HepG2 (cell line): ENCODE data around the gene TRAIP. TPM values are rescaled to one million over a fixed set of nuclear protein-coding genes. Genes with fewer than 3 reads are reported as not detected.

Experiments
- ATAC-seq: fragments of 200-7000 bp; cut with Tn5 transposase; 3 replicates; pipeline ENCODE4 v1.9.1; 2020; ENCODE audit warnings: mild to moderate bottlenecking, moderate library complexity
- Bru-seq: library from RNA; stranded (reverse); fragments of 400-500 nt; gene quantifications from one replicate; lab custom pipeline; 2021; lab: Mats Ljungman, UMichigan
- BruChase-seq, 2 experiments: library from RNA; stranded (reverse); fragments of 400-500 nt; gene quantifications; one replicate each; lab custom pipeline; 2021; lab: Mats Ljungman, UMichigan
- BruUV-seq: library from RNA; stranded (reverse); fragments of 400-500 nt; replicated peaks from 2 replicates; lab custom pipeline; 2021; lab: Mats Ljungman, UMichigan
- CTCF ChIA-PET: fragments of 300-600 bp; formaldehyde crosslinking; extraction: SDS; loops from one replicate; lab custom pipeline; 2021; ENCODE audit warnings: low total read pairs, inconsistent platforms, low intra/inter-chr PET ratio; lab: Yijun Ruan, JAX
- POLR2A ChIA-PET: fragments of 350-600 bp; sonication (Branson Sonifier 250); formaldehyde crosslinking; loops from one replicate; lab custom pipeline; 2020; ENCODE audit warnings: antibody characterized with exemption, inconsistent platforms; lab: Yijun Ruan, JAX
- DNase-seq: peaks from one replicate; pipeline ENCODE4 v3.0.0-alpha.2; 2015; ENCODE audit warnings: low spot score
- FAIRE-seq: peaks from 3 replicates; lab custom pipeline; 2011; peaks lifted over from hg19 to GRCh38; lab: Jason Lieb, UNC
- H2AFZ ChIP-seq: one replicate; pipeline ENCODE4 v1.6.1; 2011; ENCODE audit warnings: low read length, inconsistent platforms
- H3K27ac ChIP-seq: fragments of 300-600 bp; 3 replicates; pipeline ENCODE4 v1.8.0; 2011; ENCODE audit warnings: mixed run types, mild to moderate bottlenecking, mixed read lengths, low read length, inconsistent platforms; ENCODE audit not compliant: insufficient read depth; ENCODE audit errors: extremely low read length
- H3K27me3 ChIP-seq, 2 experiments: fragments of 200-600 bp in 1 of 2; 2 replicates in 1 of 2; 3 replicates in 1 of 2; pipeline versions ENCODE4 v1.6.0 to v1.8.0; 2011; ENCODE audit warnings: low read length in 2 of 2, mild to moderate bottlenecking in 2 of 2, moderate library complexity in 2 of 2, inconsistent platforms in 1 of 2; ENCODE audit not compliant: insufficient read depth in 2 of 2, control insufficient read depth in 1 of 2
- H3K36me3 ChIP-seq, 2 experiments: fragments of 200-600 bp in 1 of 2; replicated peaks in 1 of 2; 2 replicates in 1 of 2; 3 replicates in 1 of 2; pipeline versions ENCODE4 v1.5.1 to v1.8.0; 2011; ENCODE audit warnings: low read length in 2 of 2, inconsistent platforms in 1 of 2; ENCODE audit not compliant: insufficient read depth in 2 of 2, control insufficient read depth in 1 of 2
- H3K4me1 ChIP-seq: 2 replicates; pipeline ENCODE4 v1.5.1; 2012; ENCODE audit warnings: low read length, inconsistent platforms; ENCODE audit not compliant: insufficient read depth
- H3K4me2 ChIP-seq: 2 replicates; pipeline ENCODE4 v1.6.0; 2011; ENCODE audit warnings: low read depth, low read length, inconsistent platforms
- H3K4me3 ChIP-seq, 3 experiments: fragments of 200-600 bp in 1 of 3; sonication (generic), shearing (Covaris generic) in 1 of 3; replicated peaks in 1 of 3; 2 replicates each; pipeline ENCODE4 v1.5.1; 2011 to 2016; ENCODE audit warnings: low read length in 3 of 3, inconsistent platforms in 2 of 3, low read depth in 2 of 3, mild to moderate bottlenecking in 2 of 3, control low read depth in 1 of 3, mixed read lengths in 1 of 3; ENCODE audit not compliant: insufficient read depth in 1 of 3
- H3K79me2 ChIP-seq: one replicate; pipeline ENCODE4 v1.6.1; 2011; ENCODE audit warnings: low read length, inconsistent platforms; ENCODE audit not compliant: insufficient read depth
- H3K9ac ChIP-seq: 2 replicates; pipeline ENCODE4 v1.6.0; 2011; ENCODE audit warnings: mild to moderate bottlenecking, low read depth, low read length, inconsistent platforms; ENCODE audit not compliant: insufficient read depth
- H3K9me3 ChIP-seq: 2 replicates; pipeline ENCODE4 v1.5.1; 2012; ENCODE audit warnings: mild to moderate bottlenecking, low read length
- H4K20me1 ChIP-seq: 2 replicates; pipeline ENCODE4 v1.6.0; 2011; ENCODE audit warnings: inconsistent platforms, mild to moderate bottlenecking, low read length, moderate library complexity; ENCODE audit not compliant: insufficient read depth
- CHCHD3 ChIP-seq: sonication (generic); formaldehyde crosslinking; IDR thresholded peaks from 2 replicates; pipeline ENCODE4 v1.8.0; 2022; ENCODE audit warnings: mild to moderate bottlenecking, missing genetic modification reagents, moderate library complexity
- ERF ChIP-seq: IDR thresholded peaks from 2 replicates; pipeline ENCODE4 v1.6.1; 2018; ENCODE audit warnings: missing biosample characterization, missing genetic modification reagents
- FOXA3 ChIP-seq: IDR thresholded peaks from 2 replicates; pipeline ENCODE4 v1.6.1; 2016; ENCODE audit warnings: missing genetic modification reagents, missing compliant biosample characterization
- HOXD1 ChIP-seq: sonication (generic); formaldehyde crosslinking; IDR thresholded peaks from 2 replicates; pipeline ENCODE4 v1.5.0; 2020; ENCODE audit warnings: missing genetic modification reagents
- RAD21 ChIP-seq: fragments of 450-650 bp; formaldehyde crosslinking; IDR thresholded peaks from 2 replicates; pipeline ENCODE4 v1.5.0; 2020; ENCODE audit warnings: mild to moderate bottlenecking
- RBFOX2 ChIP-seq: fragments of 200-400 bp; formaldehyde crosslinking; IDR thresholded peaks from 2 replicates; pipeline ENCODE4 v1.6.1; 2017; ENCODE audit warnings: low read depth, mild to moderate bottlenecking, low read length
- TGIF2 ChIP-seq: IDR thresholded peaks from 2 replicates; pipeline ENCODE4 v1.6.1; 2016; ENCODE audit warnings: control low read depth, missing compliant biosample characterization
- ZGPAT ChIP-seq: IDR thresholded peaks from 2 replicates; pipeline ENCODE4 v1.6.1; 2016; ENCODE audit warnings: mild to moderate bottlenecking
- ZNF232 ChIP-seq: sonication (generic); formaldehyde crosslinking; IDR thresholded peaks from 2 replicates; pipeline ENCODE4 v1.4.0; 2020; ENCODE audit warnings: missing genetic modification reagents, borderline replicate concordance
- WGBS: methylation state at CpG from one replicate; pipeline ENCODE4 v1.1.6; 2017; ENCODE audit warnings: low lambda C conversion rate; 5-methylcytosine and 5-hydroxymethylcytosine counted together
- in situ Hi-C: cut with HindIII; loops from 2 replicates; pipeline ENCODE4 v1.10.0; 2017; ENCODE audit warnings: low pct_unique_long_range_greater_than_20kb; ENCODE audit not compliant: extremely low pct_ligation_motif_present
- intact Hi-C: fragments of 100-400 bp; cut with micrococcal nuclease; formaldehyde crosslinking; loops from one replicate; pipeline ENCODE4 v1.10.0; 2022; ENCODE audit not compliant: unreplicated experiment
- long read RNA-seq, 2 experiments: library from RNA in 1 of 2; library from polyadenylated mRNA in 1 of 2; stranded (forward) in 1 of 2; unstranded in 1 of 2; transcript quantifications; one replicate each; pipeline ENCODE4 v2.0.0, GENCODE V29; 2019 to 2022
- polyA minus RNA-seq, 3 experiments: library from RNA; depleted of rRNA, polyadenylated mRNA; stranded (reverse); fragments of >200 nt; gene quantifications; 2 replicates each; pipeline ENCODE4 v1.2.3, GENCODE V29; 2011; ENCODE audit warnings: low replicate concordance in 1 of 3
- polyA plus RNA-seq, 8 experiments: library from polyadenylated mRNA; depleted of rRNA in 3 of 8; stranded (reverse) in 7 of 8; unstranded in 1 of 8; fragments of >200 nt; fragmentation: Illumina TruSeq in 4 of 8; extraction: Trizol in 4 of 8; gene quantifications; 2 replicates each; pipeline versions ENCODE4 v1.2.1 to v1.2.3, GENCODE V29; 2011 to 2016; ENCODE audit warnings: low read depth in 4 of 8, missing spikeins in 1 of 8, mixed read lengths in 1 of 8; ENCODE audit not compliant: insufficient read depth in 1 of 8
- total RNA-seq, 5 experiments: library from RNA; depleted of rRNA; stranded (reverse); fragments of >200 nt; fragmentation: Illumina TruSeq; extraction: Trizol; gene quantifications; 2 replicates each; pipeline ENCODE4 v1.2.3, GENCODE V29; 2016; ENCODE audit warnings: low read depth in 1 of 5
- TF ChIP-seq, protein P1 (sequence below): sonication (generic); formaldehyde crosslinking; IDR thresholded peaks from 2 replicates; pipeline ENCODE4 v1.4.0; 2020; ENCODE audit warnings: missing genetic modification reagents
- TF ChIP-seq, protein P2 (sequence below): IDR thresholded peaks from 2 replicates; pipeline ENCODE4 v1.6.1; 2016; ENCODE audit warnings: missing compliant biosample characterization, missing genetic modification reagents, borderline replicate concordance

Gene TRAIP
- total RNA-seq (2016; rRNA removed; fragmentation: Illumina TruSeq; extraction: Trizol) = 13.7 and 23.9 TPM in 2 replicates
- total RNA-seq (2016; cell fraction: cytosol; rRNA removed; fragmentation: Illumina TruSeq; extraction: Trizol; ENCODE audit: low read depth) = 9.1 and 11.5 TPM in 2 replicates
- total RNA-seq (2016; cell fraction: insoluble cytoplasmic fraction; rRNA removed; fragmentation: Illumina TruSeq; extraction: Trizol) = 13.0 and 22.4 TPM in 2 replicates
- 11.7 and 13.4 TPM in 2 replicates for total RNA-seq (2016; cell fraction: membrane; rRNA removed; fragmentation: Illumina TruSeq; extraction: Trizol)
- 28.5 and 36.3 TPM in 2 replicates for total RNA-seq (2016; cell fraction: nucleus; rRNA removed; fragmentation: Illumina TruSeq; extraction: Trizol)
- polyA plus RNA-seq (2011; rRNA removed) = 13.9 and 15.1 TPM in 2 replicates
- 14.0 and 14.3 TPM in 2 replicates for polyA plus RNA-seq (2011; cell fraction: cytosol; rRNA removed)
- 42.9 and 44.0 TPM in 2 replicates for polyA plus RNA-seq (2011; cell fraction: nucleus; rRNA removed)
- polyA plus RNA-seq (2012) = 7.3 and 9.8 TPM in 2 replicates
- polyA plus RNA-seq (2016; cell fraction: cytosol; fragmentation: Illumina TruSeq; extraction: Trizol; ENCODE audit: low read depth) = 4.6 and 5.0 TPM in 2 replicates
- 12.2 and 16.5 TPM in 2 replicates for polyA plus RNA-seq (2016; cell fraction: insoluble cytoplasmic fraction; fragmentation: Illumina TruSeq; extraction: Trizol; ENCODE audit: low read depth)
- 9.0 TPM in 2 replicates for polyA plus RNA-seq (2016; cell fraction: membrane; fragmentation: Illumina TruSeq; extraction: Trizol; ENCODE audit: low read depth)
- polyA plus RNA-seq (2016; cell fraction: nucleus; fragmentation: Illumina TruSeq; extraction: Trizol; ENCODE audit: insufficient read depth, low read depth) = 45.6 and 54.0 TPM in 2 replicates
- 23.5 and 39.7 TPM in 2 replicates for polyA minus RNA-seq (2011; rRNA and poly(A)+ RNA removed; ENCODE audit: low replicate concordance)
- polyA minus RNA-seq (2011; cell fraction: cytosol; rRNA and poly(A)+ RNA removed) = 5.6 and 7.4 TPM in 2 replicates
- polyA minus RNA-seq (2011; cell fraction: nucleus; rRNA and poly(A)+ RNA removed) = 17.3 and 17.4 TPM in 2 replicates
- Bru-seq, nascent RNA = percentile 51 among the genes with signal in this experiment
- BruChase-seq, experiment 1, labeled RNA remaining after a 6-hour chase = percentile 49 among the genes with signal in this experiment
- percentile 54 among the genes with signal in this experiment for BruChase-seq, experiment 2, labeled RNA remaining after a 2-hour chase
- long read RNA-seq, experiment 1, transcript TRAIP-201 (15 exons, 2,028 nt) = major isoform, 9 of 21 reads
- long read RNA-seq, experiment 1, partial matches to known transcripts = 1 of 21 reads
- long read RNA-seq, experiment 1, other reads (novel, unspliced or antisense) = 11 of 21 reads
- long read RNA-seq, experiment 2, partial matches to known transcripts = 7 of 21 reads
- long read RNA-seq, experiment 2, other reads (novel, unspliced or antisense) = 10 of 21 reads

GRCh38 chr3:49856181-49857005 lies at the start of gene TRAIP:
TSS of gene TRAIP (minus strand) at chr3:49856564. CDS start at chr3:49856453, 111 bp downstream.
- peaks cover 45% of the 10 kb centered on the region for H3K4me1 ChIP-seq
- intact Hi-C loops = no loop called here
- ATAC-seq = peak; percentile 95
- TF ChIP-seq FOXA3 (CRISPR knock-in tag) = peak; percentile 39; the same call in 1 of the 2 replicates
- TF ChIP-seq RAD21 = no peak
- 0 out of 2 replicates have a peak, but pooled peaks have one; percentile 47 for TF ChIP-seq CHCHD3 (CRISPR knock-in tag)
- TF ChIP-seq, protein P1, sequence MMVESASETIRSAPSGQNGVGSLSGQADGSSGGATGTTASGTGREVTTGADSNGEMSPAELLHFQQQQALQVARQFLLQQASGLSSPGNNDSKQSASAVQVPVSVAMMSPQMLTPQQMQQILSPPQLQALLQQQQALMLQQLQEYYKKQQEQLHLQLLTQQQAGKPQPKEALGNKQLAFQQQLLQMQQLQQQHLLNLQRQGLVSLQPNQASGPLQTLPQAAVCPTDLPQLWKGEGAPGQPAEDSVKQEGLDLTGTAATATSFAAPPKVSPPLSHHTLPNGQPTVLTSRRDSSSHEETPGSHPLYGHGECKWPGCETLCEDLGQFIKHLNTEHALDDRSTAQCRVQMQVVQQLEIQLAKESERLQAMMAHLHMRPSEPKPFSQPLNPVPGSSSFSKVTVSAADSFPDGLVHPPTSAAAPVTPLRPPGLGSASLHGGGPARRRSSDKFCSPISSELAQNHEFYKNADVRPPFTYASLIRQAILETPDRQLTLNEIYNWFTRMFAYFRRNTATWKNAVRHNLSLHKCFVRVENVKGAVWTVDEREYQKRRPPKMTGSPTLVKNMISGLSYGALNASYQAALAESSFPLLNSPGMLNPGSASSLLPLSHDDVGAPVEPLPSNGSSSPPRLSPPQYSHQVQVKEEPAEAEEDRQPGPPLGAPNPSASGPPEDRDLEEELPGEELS = 0 out of 2 replicates have a peak, but pooled peaks have one; percentile 40
- TF ChIP-seq HOXD1 (CRISPR knock-in tag) = 0 out of 2 replicates have a peak, but pooled peaks have one; percentile 41
- TF ChIP-seq TGIF2 (CRISPR knock-in tag) = peak; percentile 69; the same call in 1 of the 2 replicates
- TF ChIP-seq ERF = peak; percentile 24; the same call in 1 of the 2 replicates
- TF ChIP-seq, protein P2, sequence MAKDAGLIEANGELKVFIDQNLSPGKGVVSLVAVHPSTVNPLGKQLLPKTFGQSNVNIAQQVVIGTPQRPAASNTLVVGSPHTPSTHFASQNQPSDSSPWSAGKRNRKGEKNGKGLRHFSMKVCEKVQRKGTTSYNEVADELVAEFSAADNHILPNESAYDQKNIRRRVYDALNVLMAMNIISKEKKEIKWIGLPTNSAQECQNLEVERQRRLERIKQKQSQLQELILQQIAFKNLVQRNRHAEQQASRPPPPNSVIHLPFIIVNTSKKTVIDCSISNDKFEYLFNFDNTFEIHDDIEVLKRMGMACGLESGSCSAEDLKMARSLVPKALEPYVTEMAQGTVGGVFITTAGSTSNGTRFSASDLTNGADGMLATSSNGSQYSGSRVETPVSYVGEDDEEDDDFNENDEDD (CRISPR knock-in tag) = peak; percentile 99
- 0 out of 2 replicates have a peak, but pooled peaks have one; percentile 70 for TF ChIP-seq ZNF232 (CRISPR knock-in tag)
- peak; percentile 81; the same call in 1 of the 2 replicates for TF ChIP-seq ZGPAT (CRISPR knock-in tag)
- TF ChIP-seq RBFOX2 = peak; percentile 72

More at GRCh38 chr3:49856181-49857005, at the start of gene TRAIP:
- Histone ChIP-seq H2AFZ (peak within 1 kb of the TSS; percentile 2), H3K9ac (peak within 1 kb of the TSS; percentile 70), H3K4me2 (peak within 1 kb of the TSS; percentile 81), H4K20me1 (no peaks in the 10 kb centered on the region), H3K9me3 (no peaks in the 10 kb centered on the region), H3K27ac (peak within 1 kb of the TSS; percentile 28), H3K79me2 (peaks cover 12% of the 10 kb centered on the region), H3K27me3 (peaks cover 2 to 10% of the 10 kb centered on the region in 2 experiments; a peak in 4 of 5 replicates), H3K4me3 (peak within 1 kb of the TSS; percentile 81 to 98 (median 83)), H3K36me3 (no peaks in the 10 kb centered on the region)
- ChIA-PET CTCF (no interaction called here), POLR2A (interaction anchor here (1.5 kb wide), 1 partner anchor 12 kb away, joined by 4 read pairs; no protein-coding TSS in a partner anchor)
- DNase-seq = peak; percentile 83
- WGBS = 15% methylated on average over 7 of the region's 52 CpGs
- BruUV-seq = no TSS peak
- peak; percentile 91 for FAIRE-seq
- in situ Hi-C loops = no loop called here
